Inflammatory macrophage treated with lipopolysaccharide for 4 hours (primary cell): Measurements from ENCODE around the gene DGCR2.
"Not testable (repeated sequence)": the region's sequence is repeated elsewhere in the genome, so short reads cannot be mapped to it uniquely, and the experiment has no call there.

Experiments used
- DNase-seq: peaks from one replicate; pipeline ENCODE4 v3.0.0-alpha.2; 2020

The DGCR2 gene, protein sequence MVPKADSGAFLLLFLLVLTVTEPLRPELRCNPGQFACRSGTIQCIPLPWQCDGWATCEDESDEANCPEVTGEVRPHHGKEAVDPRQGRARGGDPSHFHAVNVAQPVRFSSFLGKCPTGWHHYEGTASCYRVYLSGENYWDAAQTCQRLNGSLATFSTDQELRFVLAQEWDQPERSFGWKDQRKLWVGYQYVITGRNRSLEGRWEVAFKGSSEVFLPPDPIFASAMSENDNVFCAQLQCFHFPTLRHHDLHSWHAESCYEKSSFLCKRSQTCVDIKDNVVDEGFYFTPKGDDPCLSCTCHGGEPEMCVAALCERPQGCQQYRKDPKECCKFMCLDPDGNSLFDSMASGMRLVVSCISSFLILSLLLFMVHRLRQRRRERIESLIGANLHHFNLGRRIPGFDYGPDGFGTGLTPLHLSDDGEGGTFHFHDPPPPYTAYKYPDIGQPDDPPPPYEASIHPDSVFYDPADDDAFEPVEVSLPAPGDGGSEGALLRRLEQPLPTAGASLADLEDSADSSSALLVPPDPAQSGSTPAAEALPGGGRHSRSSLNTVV

DNA sequence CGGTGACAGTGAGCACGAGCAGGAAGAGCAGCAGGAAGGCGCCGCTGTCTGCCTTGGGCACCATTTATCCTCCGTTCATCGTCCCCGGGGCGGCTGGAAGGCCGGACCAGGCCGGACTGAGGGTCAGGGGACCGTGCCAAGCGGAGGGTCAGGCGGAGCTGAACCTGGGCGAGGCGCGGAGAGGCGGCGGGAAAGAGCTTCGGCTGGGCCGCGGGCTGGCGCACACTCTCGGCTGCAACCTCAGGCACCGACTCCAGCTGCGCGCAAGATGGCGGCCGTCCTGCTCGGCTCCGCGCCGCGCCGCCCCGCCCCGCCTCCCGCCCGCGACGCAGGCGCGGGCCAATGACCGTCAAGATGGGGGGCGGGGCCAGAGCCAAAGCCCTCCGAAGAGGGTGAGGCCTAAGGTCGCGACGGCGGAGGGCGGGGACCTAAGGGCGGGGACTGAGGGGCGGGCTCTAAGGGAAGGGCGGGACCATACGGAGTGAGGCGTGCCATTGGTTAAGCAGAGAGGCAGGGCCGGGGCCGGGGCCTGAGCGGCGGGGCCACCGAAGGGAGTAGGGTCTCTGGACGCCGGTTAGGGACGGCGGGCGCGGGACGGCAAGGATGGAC is at the start of gene DGCR2:
DGCR2 (minus strand) TSS at position 270 of the 609 bp plus-strand sequence; CDS start at position 64, 206 bp downstream.
- peak; percentile 98 for DNase-seq

DNA sequence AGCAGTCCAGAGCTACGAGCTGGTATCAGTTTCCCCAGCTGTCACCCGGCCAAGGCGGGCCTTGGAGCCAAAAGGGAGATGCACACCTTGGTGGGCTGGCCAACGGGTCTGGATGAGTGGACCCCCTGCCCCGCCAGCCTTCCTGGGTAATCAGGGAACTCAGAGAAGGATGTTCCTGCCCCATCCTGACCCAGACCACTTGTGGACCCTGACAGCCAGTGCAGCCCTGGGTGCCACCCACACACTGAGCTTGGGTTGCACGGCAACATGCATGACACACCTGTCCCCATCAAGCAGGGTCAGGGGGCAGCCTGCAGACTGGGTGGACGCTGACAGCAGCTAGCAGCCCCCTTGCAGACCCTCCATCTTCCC is 47.7 kb upstream of the DGCR2 start:
- DNase-seq, result no peak

DNA sequence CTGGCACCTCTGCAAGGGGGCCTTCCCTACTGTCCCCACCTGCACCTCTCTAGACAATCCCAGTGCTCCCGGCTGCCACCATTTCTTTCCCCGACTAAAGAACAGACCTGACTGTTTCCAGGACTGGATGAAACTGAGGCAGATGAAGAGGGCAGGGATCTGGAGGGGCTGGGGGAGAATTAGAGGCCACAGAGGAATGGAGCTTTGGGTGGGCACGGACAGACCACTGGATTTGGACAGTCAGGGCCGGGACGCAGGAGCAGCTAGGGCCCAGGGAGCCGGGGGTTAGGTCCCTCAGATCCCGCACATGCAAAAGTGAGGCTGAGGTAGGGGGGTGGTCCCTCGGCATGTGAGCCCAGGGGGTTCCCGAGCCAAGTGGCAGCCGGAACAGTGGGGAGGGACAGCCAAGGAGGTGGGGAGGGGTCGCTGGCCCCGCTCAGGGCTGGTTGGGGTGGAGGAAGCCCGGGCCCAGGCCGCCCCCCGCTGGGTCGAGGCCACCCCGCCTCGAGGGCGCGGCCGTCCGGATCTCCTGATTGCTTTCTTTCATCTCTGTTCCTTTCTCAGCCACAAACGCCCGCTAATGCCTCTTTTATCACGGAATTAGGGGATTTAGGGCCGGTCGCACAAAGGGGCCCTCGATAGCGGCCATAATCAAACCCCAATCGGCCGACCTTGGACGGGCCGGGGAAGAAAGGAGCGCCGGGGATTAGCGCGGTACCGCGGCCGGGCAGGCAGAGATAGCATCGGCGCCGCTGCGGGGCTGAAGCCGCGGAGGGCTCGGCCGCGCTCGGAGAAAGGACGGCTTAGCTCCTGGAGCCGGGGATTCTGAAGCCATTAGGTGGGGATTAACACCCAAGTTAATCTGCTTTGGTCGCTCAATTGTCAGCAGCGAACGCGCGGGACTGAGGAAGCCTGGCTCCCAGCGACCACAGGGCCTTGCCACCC is 47.1 kb upstream of the DGCR2 start:
- DNase-seq, result no peak

GRCh38 chr22:19168088-19168890 is 46.1 kb upstream of the DGCR2 start:
- DNase-seq, result no peak

GRCh38 chr22:19167106-19167869 is 45.1 kb upstream of the DGCR2 start:
- DNase-seq, result no peak

GRCh38 chr22:19166421-19166820 is 44.2 kb upstream of the DGCR2 start:
- DNase-seq, result no peak

DNA sequence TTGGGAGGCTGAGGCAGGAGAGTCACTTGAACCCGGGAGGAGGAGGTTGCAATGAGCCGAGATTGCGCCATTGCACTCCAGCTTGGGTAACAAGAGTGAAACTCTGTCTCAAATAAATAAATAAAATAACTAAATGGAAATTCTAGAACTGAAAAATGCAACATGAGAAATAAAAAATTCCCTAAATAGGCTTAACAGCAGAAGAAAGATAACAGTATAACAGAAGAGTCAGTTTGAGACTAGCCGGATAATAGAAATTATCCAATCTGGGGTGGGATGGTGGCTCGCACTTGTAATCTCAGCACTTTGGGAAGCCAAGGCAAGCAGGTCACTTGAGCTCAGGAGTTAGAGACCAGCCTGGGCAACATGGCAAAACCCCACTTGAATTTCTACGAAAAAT is 42.2 kb upstream of the DGCR2 start:
- DNase-seq, result no peak

- not testable (repeated sequence) for DNase-seq
Measured at GRCh38 chr22:19158649-19159048, 36.4 kb upstream of the DGCR2 start.

DNA sequence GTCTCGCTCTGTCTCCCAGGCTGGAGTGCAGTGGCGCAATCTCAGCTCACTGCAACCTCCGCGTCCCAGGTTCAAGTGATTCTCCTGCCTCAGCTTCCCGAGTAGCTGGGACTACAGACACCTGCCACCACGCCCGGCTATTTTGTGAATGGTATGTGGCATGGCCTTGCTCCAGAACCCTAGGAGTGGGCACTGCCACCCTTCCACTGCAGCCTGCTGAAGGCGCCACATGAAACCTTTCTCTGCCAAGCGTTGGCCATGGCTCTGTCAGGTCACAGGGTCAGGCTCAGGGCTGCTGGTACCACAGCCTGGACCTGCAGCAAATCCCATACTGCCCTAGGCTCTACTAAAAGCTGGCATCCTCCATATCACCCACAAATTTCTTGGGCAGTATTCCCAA is 33.9 kb upstream of the DGCR2 start:
- not testable (repeated sequence) for DNase-seq

- DNase-seq, result no peak
Measured at GRCh38 chr22:19152942-19153883, 31.0 kb upstream of the DGCR2 start.

DNA sequence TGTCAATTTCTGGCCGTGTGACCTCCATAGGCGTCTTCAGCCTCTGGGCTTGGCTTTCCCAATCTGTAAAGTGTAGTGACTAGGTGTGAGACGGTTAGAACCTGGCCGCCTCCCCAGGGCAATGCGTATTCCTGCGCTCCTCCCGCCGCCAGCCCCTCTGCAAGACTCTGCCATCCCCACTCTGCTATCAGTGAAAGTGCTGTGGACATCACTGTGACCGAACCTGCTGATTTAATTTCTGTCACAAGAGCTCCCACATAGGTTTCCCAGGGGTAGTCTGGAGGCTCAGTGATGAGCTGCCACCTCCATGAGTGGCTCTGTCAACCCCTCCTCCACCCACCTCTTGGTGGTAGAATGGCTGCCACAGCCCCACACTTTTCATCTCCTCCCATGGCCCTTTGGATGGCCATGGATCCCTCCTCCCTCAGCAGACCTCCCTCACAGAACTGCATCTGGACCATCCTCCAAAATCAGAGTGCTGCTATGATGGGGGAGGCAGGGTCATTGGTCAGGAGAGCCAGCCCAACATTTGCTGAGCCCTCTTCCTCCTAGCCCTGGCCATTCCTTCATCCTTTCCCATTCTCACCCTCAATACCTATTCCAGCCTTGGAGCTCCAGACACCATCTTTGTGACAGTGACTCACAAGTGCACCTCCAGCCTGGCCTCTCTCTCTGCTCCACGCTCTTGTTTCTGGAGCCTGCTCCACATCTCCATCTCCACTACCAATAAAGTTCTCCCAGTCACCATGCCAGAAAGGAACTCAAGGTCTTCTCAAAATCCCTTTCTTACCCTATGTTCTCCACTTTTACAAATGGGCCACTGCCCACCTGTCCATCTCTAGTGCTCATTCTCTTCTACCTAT is 29.3 kb upstream of the DGCR2 start:
- no peak for DNase-seq

GRCh38 chr22:19150482-19151328 is 28.5 kb upstream of the DGCR2 start:
- DNase-seq, result no peak

GRCh38 chr22:19149991-19150390 is 27.8 kb upstream of the DGCR2 start, which contains the start of gene GSC2:
GSC2 (minus strand) TSS chr22:19150292; CDS start chr22:19150283, 9 bp downstream.
- no peak for DNase-seq

GRCh38 chr22:19149047-19149883 is 27.1 kb upstream of the DGCR2 start:
- DNase-seq, result no peak

DNA sequence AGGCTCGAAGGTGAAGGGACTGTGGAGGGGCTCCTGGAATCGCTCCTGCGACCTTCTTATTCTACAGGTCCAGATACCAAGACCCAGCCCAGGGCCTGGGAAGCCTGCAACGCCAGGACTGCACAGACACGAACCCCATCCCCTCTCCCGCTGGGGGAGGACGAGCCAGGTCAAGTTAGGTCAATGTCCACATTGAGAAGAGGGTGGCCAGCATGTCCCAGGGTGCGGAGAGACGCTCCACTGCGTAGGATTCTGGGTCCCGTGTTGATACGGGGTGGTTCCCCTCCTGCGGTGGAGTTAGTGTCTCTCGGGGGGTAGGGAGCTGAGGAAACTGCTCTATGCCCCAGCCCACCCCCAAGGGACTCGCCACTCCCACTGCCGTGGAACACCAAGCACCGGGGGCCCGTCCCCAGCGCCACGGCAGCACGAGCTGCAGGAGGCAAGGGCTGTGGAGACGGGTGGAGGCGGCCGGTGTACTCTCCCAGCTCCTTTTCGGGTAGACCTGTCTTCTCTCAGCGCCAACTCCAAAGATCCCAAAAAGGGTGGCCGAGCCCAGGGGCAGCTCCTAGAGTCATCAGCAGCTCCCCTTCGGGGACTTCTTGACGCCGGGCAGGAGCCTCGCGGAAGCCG is 26.3 kb upstream of the DGCR2 start:
- DNase-seq, result no peak

DNA sequence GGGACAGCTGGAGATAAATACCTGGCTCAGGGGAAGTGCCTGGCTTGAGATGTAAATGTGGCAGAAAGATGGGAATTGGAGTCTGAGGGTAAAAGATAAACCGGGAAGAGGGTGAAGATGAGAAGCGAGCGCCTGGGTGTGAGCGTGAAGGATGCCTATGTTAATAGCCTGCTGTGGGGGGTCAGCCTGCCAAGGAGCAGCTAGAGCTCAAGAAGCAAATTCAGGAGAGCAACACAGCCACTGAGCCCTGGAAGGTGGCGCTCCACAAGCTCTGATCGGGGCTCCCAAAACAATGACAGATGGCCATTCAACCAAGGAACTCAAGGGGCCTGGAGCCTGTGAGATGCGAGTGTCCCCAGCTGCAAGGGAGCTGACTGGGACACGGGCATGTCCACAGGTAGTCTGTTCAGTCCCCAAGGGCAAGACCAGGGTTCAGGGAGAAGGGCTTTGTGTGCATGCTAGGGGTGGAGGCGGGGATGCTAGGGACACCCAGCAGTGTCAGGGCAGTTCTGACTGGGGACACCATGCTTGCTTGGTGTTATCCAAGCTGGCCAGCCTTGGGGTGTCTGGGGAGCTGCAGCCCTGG is 25.1 kb upstream of the DGCR2 start:
- DNase-seq, result no peak
